HG03354 (cell line): Measurements from ENCODE around the gene VKORC1.
A peak's percentile ranks its signal among the peaks of the same experiment; 100 is the strongest.
"Not testable (repeated sequence)": the region's sequence is repeated elsewhere in the genome, so short reads cannot be mapped to it uniquely, and the experiment has no call there.

Experiments
- ATAC-seq: cut with Tn5 transposase; IDR thresholded peaks from one replicate; pipeline ENCODE4 v1.9.1; 2021; ENCODE audit warnings: mild to moderate bottlenecking; ENCODE audit not compliant: unreplicated experiment, poor library complexity, severe bottlenecking

The VKORC1 gene

GRCh38 chr16:31108794-31109558, 14.4 kb upstream of the VKORC1 start:
- ATAC-seq, result no peak

GRCh38 chr16:31108035-31108793, 13.6 kb upstream of the VKORC1 start, which contains the start of gene BCKDK:
BCKDK (plus strand) TSS chr16:31108386; CDS start chr16:31109224, 838 bp downstream.
- ATAC-seq, result peak; percentile 83

GRCh38 chr16:31107465-31107867, 12.9 kb upstream of the VKORC1 start:
- peak; percentile 64 for ATAC-seq

DNA sequence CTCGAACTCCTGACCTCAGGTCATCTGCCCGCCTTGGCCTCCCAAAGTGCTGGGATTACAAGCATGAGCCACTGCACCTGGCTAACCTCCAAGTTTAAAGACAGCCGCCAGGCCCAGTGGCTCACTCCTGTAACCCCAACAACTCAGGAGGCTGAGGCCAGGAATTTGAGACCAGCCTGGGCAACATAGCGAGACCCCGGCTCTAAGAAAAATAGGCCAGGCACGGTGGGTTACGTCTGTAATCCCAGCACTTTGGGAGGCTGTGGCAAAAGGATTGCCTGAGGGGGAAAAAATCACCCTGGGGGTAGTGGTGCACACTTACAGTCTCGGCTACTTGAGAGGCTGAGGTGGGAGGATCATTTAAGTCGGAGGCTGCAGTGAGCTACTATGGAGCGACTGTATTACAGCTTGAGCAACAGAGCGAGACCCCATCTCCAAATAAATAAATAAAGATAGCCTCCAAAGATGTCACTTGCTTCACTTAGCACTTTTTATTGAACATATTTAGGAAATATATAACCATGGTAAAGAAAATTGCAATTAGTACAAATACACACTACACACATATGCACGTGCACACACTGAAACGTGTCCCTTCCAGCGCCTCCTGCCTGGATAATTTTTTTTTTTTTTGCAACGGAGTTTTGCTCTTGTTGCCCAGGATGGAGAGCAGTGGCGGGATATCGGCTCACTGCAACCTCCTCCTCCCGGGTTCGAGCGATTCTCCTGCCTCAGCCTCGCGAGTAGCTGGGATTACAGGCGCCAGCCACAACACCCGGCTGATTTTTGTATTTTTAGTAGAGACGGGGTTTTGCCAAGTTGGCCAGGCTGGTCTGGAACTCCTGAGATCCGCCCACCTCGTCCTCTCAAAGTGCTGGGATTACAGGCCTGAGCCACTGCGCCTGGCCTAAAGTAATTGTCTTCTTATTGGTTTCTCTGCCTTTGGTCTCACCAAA, 12.2 kb upstream of the VKORC1 start:
- no peak for ATAC-seq

- ATAC-seq, result peak; percentile 59
These were observed 11.1 kb upstream of the VKORC1 start for GRCh38 chr16:31105677-31106213.

DNA sequence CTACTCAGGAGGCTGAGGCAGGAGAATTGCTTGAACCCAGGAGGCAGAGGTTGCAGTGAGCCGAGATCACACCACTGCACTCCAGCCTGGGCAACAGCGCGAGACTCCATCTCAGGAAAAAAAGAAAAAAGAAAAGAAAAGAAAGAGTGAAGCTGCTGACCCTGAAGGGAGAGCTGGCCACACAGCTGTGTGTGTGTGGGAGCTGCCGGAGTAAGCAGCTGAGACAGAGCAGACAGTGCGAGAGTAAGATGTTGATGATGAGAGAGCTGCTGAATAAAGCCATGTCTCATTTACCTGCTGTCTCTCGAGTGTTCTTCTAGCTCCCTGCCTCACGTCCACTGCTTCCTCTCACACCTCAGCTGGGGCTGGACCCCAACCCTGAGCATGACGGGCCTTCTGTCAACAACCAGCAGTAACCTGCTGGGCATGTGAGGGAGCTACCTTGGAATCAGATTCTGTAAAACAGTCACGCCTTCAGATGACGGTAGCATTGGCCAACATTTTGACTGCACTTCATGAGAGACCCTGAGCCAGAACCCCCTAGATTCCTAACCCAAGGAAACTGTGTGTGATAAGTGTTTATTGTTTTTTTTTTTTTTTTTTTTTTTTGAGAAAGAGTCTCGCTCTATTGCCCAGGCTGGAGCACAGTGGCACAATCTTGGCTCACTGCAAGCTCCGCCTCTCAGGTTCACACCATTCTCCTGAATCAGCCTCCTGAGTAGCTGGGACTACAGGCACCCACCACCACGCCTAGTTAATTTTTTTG, 6.5 kb upstream of the VKORC1 start:
- not testable (repeated sequence) for ATAC-seq

DNA sequence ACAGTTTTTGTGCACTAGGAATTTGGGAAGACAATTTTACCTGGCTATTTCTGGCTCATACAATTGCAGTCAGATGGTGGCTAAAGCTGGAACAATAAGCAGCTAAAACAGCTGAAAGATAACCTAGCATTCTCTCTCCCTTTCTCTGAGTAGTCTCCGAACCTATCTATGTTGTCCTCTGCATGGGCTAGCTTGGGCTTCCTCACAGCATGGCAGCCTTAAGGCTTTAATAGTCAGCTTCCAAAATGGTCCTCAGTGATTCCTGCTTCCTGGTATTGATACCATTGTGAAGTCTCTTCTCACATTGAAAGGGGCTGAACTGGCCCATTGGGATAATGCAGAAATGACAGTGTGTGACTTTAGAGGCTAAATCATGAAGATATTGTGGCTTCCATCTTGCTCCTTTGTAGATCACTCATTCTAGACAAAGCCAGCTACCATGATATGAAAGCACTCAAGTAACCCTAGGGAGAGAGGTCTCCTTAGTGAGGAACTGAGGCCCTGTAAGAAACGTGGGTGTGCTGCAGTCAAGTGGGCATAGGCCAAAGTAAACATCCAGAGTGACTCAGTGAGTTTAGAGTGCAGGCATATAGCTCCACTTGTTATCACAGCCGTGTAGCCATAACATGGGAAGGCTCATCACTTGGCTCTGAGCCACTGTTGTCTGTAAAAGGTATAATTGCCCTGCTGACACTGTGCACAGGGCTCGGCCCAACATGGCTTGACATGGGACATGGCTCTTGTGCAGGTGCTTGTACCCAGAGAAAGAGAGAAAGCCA, 5.5 kb upstream of the VKORC1 start:
- ATAC-seq, result no peak

- ATAC-seq, result peak; percentile 12
These were observed 541 bp downstream of the VKORC1 start for GRCh38 chr16:31094088-31094423.

GRCh38 chr16:31093132-31093703, 1.4 kb downstream of the VKORC1 start:
- no peak for ATAC-seq

- ATAC-seq, result no peak
These were observed 2.3 kb downstream of the VKORC1 start for GRCh38 chr16:31092330-31092729.

GRCh38 chr16:31090540-31090939, 4.1 kb downstream of the VKORC1 start:
- no peak for ATAC-seq

- no peak for ATAC-seq
These were observed 5.4 kb downstream of the VKORC1 start for GRCh38 chr16:31089199-31089598.

DNA sequence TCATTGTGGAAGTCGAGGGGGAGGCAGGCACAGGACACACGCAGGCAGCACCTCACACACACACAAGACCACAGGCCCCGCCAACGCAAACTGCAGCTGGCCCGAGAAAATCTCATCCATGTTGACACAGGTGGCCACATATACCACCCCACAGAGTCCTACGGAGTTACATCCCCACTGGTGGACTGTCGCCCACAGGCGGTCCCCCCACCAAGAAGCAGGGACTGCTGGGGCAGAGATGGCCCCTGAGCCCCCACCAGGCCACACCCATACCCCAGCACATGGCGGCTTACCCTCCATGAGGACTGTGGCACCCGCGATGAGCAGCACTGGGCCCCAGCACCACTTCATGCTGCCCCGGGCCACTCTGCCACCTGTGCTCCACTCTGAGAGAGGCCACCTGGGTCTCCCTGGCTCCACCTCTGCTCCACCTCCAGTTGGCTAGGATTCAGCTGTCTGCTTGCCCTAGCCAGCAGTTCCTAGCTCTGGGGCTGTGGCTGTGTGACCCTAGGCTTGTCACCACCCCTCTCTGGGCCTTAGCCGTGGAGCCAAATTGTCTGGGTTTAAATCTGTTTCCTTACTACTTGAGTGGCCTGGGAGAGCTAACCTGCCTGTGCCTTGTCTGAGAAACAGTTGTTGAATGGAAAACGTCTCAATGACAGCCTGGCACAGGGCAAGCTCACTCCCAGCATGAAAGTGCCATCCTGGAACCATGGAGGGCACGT, 6.0 kb downstream of the VKORC1 start, which contains the start of gene PRSS53:
PRSS53 (minus strand) TSS at position 485 of the 725 bp plus-strand sequence; CDS start at position 351, 134 bp downstream.
- no peak for ATAC-seq

DNA sequence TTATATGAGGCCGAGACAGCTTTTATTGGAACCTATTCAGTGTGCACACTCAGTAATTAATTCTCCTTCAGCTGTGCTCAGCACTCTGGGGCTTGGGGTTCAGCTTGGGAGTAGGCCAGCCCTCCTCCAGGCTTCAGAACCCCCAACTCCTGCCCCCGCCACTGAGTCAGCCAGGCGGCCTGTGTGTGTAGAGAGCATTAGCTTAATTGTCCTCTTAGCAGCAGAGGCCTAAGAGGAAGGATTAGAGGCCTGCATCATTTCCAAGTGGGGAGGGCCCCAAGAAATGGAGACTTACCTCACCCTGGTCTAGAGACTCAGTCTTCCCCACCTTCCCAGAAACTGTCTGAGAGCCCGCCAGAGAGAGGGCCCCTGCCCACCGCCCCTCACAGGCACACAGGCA, 6.6 kb downstream of the VKORC1 start:
- ATAC-seq, result no peak

- no peak for ATAC-seq
These were observed 7.1 kb downstream of the VKORC1 start for GRCh38 chr16:31087481-31087880.

DNA sequence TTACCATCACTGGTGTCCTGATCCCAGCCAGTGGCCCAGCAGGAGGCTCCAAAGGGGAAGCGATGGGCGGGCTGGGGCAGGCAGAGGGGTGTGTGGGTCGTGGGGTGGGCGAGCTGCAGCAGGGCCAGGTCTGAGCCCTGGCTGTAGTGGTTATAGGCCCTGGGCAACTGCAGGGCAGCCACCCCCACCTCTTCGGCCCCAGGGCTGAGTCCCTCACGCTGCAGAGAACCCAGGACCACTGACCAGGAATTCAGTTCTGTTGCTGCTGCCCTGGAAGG, 8.0 kb downstream of the VKORC1 start:
- no peak for ATAC-seq

DNA sequence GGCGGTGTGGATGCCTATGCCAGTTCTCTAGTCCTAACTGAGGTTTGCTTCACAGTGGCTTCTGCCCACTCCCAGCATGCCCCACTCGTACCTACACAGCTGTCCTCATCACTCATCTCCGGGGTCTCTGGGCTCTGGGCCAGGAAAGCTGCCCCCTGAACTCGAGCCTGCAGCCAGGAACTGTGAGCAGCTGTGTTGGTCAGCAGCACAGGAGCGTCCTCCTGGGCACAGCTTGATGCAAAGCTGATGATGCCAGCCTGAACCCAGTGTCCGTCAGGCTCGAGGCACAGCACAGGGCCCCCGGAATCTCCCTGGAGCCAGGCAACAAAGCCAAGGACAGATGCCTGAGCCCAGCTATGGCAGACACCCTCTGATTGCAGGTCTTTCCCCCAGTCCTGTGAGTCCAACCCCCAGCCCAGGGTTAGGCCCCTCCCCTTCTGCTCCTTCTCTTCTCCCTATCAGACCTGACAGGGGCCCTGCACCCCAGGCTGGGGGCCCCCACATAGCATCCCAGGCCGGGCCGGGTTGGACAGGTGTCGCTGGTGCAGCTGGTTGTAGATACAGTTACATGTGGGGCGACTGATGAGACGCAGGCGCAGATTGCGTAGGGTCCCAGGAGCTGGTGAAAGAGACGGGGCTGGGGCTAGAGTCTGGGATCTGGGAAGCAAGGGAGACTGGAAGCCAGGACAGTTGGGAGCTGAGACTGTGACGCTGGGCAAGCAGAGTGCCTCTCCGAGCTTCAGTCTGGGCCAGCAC, 8.5 kb downstream of the VKORC1 start:
- ATAC-seq, result no peak
